GM12891 (cell line): ENCODE data around the gene IL15RA.

Source experiments
- POLR2A ChIP-seq: IDR thresholded peaks from 2 replicates; pipeline ENCODE4 v1.6.1; 2011; ENCODE audit warnings: low read depth, low read length, control low read depth
- POLR2AphosphoS5 ChIP-seq: IDR thresholded peaks from 2 replicates; pipeline ENCODE4 v1.6.1; 2011; ENCODE audit warnings: low read depth, low read length, control low read depth
- TAF1 ChIP-seq: IDR thresholded peaks from 2 replicates; pipeline ENCODE4 v1.6.1; 2011; ENCODE audit warnings: low read depth, low read length, control low read depth

DNA sequence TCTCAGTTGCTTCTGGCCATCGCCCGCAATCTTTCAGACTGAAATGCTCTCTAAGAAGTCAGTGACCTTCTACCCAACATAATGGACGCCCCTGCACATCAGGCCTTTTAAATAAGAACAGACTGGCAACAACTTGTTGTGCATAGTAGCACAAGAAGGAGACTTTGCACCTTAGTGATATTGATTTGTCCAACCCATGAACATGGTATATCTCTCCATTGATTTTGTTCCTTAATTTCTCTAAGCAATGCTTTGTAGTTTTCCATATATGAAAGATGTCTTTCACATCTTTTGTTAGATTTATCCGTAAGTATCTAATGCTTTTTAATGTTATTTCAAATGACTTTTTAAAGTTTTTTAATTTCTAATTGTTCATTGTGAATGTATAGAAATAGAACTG lies 4.3 kb downstream of the IL15RA start:
- TF ChIP-seq POLR2AphosphoS5, result no peak
- no peak for TF ChIP-seq POLR2A
- no peak for TF ChIP-seq TAF1
